Measurements from ENCODE around the gene SH3GL1.

The SH3GL1 gene, protein sequence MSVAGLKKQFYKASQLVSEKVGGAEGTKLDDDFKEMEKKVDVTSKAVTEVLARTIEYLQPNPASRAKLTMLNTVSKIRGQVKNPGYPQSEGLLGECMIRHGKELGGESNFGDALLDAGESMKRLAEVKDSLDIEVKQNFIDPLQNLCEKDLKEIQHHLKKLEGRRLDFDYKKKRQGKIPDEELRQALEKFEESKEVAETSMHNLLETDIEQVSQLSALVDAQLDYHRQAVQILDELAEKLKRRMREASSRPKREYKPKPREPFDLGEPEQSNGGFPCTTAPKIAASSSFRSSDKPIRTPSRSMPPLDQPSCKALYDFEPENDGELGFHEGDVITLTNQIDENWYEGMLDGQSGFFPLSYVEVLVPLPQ

DNA sequence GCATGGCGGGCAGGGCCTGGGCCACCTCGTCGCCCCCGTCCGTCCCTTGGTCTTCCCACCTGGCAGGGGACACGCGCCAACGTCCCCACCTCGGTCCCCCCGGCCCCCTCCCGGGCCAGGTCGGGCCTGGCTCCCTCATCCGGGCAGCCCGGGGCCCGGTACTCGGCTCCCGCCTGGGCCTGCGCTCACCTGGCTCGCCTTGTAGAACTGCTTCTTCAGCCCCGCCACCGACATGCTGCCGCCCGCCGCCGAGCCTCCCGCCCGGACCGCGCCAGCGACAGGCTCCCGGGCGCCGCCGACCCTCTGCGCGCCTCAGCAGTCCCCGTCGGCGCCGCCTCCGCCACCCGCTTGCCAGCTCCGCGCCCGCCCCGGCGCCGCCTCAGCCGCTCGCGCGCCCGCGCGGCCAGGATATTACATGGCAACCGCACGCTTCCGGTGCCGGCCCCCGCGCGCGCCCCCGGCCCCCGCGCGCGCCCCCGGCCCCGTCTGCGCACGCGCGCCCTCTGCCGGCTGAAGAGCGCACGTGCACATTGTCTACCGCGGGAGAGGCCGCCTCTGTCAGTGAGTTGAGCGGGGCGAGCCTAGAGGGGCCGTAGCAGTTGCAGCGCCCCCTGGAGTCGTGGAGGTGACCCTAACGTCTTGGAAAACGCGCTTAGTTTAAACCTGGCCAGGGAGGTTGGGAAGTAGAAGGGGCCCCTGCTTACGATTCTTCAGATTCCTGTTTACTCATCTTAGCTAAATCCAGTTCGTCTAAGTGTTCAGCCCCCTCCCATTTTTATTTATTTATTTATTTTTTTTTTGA is at the start of gene SH3GL1:
TSS of gene SH3GL1 (minus strand) at position 413 of the 802 bp plus-strand sequence. CDS start at position 234, 179 bp downstream.
- peak; percentile 92 for DNase-seq (ENCODE audit: low spot score)

DNA sequence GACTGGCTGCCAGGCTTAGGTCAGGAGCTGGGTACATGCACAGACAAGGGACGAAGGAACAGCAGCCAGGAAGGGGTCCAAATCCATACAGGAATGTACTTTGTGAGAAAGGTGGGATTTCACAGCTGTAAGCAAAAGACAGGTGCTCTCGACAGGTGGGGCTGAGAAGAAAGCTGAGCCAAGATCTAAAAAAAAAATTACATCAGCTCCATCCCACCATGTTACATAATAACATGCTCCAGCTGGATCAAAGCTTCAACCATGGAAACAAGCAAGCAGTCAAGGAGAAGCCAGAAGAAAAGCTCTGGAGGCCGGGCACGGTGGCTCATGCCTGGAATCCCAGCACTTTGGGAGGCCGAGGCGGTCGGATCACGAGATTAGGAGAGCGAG is 49.3 kb upstream of the SH3GL1 start:
- peak; percentile 36 for DNase-seq (ENCODE audit: low spot score)

GRCh38 chr19:4449022-4449638 is 48.8 kb upstream of the SH3GL1 start:
- DNase-seq (ENCODE audit: low spot score), result peak; percentile 76

DNA sequence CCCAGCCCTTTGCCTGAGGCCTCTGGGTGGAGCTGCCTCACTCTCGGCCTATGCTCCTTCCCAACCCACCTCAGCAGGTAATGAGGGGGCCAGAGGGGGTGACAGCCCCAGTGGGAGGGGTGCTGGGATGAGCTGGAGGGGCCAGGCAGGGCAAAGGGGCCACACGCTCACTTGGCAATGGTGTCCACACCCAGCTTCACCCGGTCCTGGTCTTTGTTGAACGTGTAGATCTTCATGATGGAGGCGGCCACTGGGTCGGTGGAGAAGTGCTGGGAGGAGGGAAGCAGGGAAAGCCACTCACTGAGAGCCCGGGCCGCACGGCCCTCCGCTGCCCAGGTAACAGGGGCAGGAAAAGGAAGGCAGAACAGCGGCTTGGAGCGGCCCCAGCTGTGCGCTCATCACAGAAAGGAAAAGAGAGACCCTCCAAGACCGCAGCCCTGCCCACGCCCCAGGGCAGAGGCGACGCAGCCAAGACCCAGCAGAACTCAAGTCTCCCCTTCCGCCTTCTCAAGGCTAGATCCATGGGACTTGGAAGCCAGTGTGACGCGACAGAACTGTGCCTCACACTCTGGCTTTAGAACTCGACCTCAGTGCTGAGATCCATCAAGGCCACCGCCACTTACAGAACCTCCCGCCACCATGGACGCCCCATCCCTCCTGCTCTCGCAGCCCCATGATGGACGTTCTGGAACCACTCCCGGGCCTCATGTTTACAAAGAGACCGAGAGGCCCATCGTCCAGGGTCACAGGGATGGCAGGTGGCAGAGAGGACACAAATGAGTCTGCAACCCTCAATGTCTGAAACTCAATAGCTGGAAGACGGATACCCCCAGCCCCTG is 48.0 kb upstream of the SH3GL1 start:
- no peak for DNase-seq (ENCODE audit: low spot score)

- no peak for DNase-seq (ENCODE audit: low spot score)
Observed at GRCh38 chr19:4447327-4448146, 47.2 kb upstream of the SH3GL1 start.

- no peak for DNase-seq (ENCODE audit: low spot score)
Observed at GRCh38 chr19:4446704-4447200, 46.4 kb upstream of the SH3GL1 start.

GRCh38 chr19:4445963-4446703 is 45.8 kb upstream of the SH3GL1 start:
- no peak for DNase-seq (ENCODE audit: low spot score)

DNA sequence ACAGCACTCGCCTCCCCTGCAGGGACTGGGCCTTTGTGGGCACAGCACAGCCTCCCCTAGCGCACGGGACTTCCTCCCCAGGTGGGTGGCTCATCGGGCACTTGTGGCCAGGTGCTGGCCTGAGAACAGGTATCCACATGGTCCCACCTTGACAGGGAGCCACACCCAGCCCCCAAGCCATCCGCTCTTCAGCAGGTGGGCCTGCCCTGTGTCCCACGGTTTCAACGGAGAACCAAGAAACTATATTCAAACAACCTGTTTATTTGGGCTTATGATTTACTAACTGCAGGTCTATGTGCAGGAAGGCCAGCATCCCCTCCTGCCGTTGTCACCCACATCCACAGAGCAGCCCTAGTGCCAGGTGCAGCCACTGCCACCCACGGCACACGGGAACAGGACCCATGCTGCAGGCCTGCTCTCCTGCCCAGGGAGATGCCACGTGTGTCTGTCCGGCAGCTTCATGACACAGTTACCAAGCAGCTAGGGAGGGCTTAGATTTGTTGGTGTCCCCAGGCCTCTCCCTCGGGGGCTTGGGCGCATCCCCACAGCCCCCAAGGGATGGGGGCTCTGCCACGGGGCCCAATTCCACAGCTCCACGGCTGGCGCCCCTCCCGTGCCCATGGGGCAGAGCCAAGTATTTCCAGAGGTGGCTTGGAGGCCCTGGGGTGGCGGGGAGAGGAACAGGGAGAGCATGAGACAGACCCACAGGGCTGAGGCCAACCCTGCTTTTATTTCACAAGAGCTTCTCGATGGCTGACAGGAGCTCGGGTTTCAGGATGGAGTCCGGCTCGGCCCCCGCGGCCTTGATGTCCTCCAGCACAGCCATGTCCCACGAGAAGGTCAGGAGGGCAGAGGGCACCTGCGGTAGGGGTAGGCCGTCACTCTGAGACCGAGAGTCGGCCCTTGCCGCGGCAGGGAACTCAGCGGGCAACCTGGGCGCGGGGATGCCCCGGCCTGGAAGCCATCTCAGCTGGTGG is 44.7 kb upstream of the SH3GL1 start:
- no peak for DNase-seq (ENCODE audit: low spot score)

GRCh38 chr19:4443966-4444764 is 43.8 kb upstream of the SH3GL1 start:
- DNase-seq (ENCODE audit: low spot score), result no peak

- DNase-seq (ENCODE audit: low spot score), result no peak
Observed at GRCh38 chr19:4443188-4443587, 42.8 kb upstream of the SH3GL1 start.

- DNase-seq (ENCODE audit: low spot score), result no peak
Observed at GRCh38 chr19:4442819-4443146, 42.4 kb upstream of the SH3GL1 start.

GRCh38 chr19:4441994-4442818 is 41.9 kb upstream of the SH3GL1 start:
- no peak for DNase-seq (ENCODE audit: low spot score)

DNA sequence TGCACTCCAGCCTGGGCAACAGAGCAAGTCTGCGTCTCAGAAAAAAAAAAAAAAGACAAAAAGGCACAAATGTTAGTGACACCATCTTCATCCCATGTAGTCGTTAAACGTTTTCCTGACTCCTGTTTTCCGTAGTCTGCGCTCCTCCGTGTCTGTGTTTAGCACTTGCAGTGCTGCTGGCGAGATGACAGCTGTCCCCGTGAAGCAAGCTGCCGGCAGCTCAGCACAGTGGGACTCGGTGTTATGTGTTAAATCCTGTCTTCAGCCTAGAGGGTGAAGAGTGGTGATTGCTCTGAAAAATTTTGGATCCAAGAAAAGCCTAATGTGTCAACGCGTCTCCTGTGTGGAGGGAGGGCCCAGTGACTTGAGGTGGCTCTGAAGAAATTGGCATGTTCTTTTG is 38.9 kb upstream of the SH3GL1 start:
- DNase-seq (ENCODE audit: low spot score), result no peak

GRCh38 chr19:4437103-4437502 is 36.8 kb upstream of the SH3GL1 start:
- no peak for DNase-seq (ENCODE audit: low spot score)

DNA sequence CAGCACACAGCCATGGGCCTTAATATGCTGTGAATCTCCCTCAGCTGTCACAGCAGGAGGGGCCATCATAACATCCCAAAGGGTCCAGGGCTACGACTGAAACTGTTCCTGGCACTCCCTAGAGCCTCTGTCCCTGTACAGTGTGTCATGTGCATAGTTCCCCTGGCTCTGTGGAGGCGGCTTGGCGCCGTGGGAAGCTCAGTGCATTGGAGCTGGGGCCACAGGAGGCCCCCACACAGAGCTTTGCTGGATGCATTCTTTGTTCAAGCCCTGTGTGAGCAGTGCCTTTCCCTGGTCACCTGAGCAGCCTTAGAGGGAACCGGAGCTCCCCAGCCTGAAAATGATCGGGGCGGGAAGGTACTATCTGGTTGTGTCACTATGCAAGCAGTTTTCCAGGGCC is 35.9 kb upstream of the SH3GL1 start:
- no peak for DNase-seq (ENCODE audit: low spot score)

GRCh38 chr19:4434391-4434790 is 34.0 kb upstream of the SH3GL1 start:
- DNase-seq (ENCODE audit: low spot score), result no peak

DNA sequence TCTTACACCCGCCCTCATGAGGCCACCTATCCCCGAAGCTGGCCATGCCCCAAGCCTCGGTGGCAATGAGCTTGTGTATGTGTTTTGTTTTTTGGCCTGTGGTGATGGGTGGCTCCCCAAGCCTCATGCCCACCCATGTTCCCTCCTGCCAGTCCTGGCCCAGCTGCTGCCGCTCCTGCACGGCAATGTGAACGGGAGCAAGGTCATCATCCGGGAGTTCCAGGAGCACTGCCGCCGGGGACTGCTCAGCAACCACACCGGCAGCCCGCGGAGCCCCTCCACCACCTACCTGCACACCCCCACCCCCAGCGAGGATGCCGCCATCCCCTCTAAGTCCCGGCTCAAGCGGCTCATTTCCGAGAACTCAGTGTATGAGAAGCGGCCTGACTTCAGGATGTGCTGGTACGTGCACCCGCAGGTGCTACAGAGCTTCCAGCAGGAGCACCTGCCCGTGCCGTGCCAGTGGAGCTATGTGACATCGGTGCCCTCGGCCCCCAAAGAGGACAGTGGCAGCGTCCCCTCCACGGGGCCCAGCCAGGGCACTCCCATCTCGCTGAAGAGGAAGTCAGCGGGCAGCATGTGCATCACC is 32.7 kb upstream of the SH3GL1 start:
- DNase-seq (ENCODE audit: low spot score), result no peak
